ENCODE data around the gene SIGLEC9.

SIGLEC9 gene

DNA sequence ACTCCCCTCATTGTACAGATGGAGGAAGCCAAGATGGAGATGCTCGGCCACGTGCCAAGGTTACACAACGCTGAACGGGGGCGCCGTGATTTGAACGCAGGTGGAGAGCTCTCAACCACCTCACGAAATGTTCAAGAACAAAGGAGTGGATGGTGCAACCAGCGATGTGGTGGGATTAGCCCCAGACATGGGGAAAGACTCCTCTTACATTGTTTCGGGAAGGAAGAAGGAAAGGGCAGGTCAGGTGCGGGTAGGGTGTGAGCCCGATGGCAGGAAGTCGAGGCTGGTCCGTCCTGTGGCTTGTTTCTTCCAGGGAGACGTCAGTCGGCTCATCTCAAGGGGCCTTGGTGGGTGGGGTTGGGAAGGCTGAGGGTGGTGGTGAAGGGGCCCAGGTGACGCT lies 34.9 kb upstream of the SIGLEC9 start:
- TF ChIP-seq, protein P1, sequence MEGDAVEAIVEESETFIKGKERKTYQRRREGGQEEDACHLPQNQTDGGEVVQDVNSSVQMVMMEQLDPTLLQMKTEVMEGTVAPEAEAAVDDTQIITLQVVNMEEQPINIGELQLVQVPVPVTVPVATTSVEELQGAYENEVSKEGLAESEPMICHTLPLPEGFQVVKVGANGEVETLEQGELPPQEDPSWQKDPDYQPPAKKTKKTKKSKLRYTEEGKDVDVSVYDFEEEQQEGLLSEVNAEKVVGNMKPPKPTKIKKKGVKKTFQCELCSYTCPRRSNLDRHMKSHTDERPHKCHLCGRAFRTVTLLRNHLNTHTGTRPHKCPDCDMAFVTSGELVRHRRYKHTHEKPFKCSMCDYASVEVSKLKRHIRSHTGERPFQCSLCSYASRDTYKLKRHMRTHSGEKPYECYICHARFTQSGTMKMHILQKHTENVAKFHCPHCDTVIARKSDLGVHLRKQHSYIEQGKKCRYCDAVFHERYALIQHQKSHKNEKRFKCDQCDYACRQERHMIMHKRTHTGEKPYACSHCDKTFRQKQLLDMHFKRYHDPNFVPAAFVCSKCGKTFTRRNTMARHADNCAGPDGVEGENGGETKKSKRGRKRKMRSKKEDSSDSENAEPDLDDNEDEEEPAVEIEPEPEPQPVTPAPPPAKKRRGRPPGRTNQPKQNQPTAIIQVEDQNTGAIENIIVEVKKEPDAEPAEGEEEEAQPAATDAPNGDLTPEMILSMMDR (IDR thresholded peaks at IDR 0.05; ENCODE audit: low read depth, low read length, missing control alignments) = no peak
- DNase-seq (ENCODE audit: low read depth) = no peak
- H3K4me3 ChIP-seq (ENCODE audit: low read depth, low read length) = no peak overlapping the region
- in situ Hi-C loops (cut with HindIII; ENCODE audit: low sequenced_read_pairs) = no loop called here

DNA sequence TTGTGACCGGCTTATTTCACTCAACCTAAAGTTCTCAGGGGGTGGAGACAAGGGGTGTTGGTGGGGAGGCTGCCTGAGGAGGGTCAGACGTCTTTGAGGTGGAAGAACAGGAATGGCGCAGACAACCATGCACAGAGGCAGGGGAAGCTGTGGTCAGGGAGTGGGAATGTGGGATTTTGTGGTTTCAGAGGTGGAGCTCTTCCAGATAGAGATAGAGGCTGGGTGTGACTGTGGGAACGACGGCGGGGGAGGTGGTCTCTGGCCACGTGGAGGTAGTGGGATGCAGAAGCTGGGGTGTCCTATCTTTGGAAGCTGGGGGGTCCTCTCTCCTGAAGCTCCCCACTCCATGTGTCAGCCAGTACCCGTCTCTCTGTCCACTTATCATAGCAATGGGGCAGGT lies 34.2 kb upstream of the SIGLEC9 start:
- H3K4me3 ChIP-seq (ENCODE audit: low read depth, low read length) = no peak overlapping the region
- DNase-seq (ENCODE audit: low read depth) = no peak
- TF ChIP-seq, protein P1 (IDR thresholded peaks at IDR 0.05; ENCODE audit: low read depth, low read length, missing control alignments) = no peak
- in situ Hi-C loops (cut with HindIII; ENCODE audit: low sequenced_read_pairs) = no loop called here

DNA sequence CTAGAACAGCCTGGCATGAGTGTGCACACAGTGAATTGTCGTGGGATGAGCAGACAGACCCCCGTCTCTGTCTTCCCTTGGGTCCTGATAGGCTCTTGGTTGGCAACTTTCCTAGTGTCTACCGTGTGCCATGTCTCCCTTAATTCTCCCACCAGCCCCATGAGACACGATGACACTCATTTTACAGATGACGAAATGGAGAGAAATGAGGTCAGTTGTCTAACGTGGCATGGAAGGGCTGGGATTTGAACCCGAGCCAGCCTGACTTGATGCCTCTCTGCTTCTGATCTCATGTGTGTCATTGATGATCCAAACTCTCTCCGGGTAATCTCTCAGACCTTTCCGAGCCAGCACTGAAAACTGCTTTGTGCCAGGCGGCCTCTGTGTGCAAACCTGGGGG lies 33.6 kb upstream of the SIGLEC9 start:
- no peak overlapping the region for H3K4me3 ChIP-seq (ENCODE audit: low read depth, low read length)
- in situ Hi-C loops (cut with HindIII; ENCODE audit: low sequenced_read_pairs) = no loop called here
- DNase-seq (ENCODE audit: low read depth) = no peak
- TF ChIP-seq, protein P1 (IDR thresholded peaks at IDR 0.05; ENCODE audit: low read depth, low read length, missing control alignments) = no peak

DNA sequence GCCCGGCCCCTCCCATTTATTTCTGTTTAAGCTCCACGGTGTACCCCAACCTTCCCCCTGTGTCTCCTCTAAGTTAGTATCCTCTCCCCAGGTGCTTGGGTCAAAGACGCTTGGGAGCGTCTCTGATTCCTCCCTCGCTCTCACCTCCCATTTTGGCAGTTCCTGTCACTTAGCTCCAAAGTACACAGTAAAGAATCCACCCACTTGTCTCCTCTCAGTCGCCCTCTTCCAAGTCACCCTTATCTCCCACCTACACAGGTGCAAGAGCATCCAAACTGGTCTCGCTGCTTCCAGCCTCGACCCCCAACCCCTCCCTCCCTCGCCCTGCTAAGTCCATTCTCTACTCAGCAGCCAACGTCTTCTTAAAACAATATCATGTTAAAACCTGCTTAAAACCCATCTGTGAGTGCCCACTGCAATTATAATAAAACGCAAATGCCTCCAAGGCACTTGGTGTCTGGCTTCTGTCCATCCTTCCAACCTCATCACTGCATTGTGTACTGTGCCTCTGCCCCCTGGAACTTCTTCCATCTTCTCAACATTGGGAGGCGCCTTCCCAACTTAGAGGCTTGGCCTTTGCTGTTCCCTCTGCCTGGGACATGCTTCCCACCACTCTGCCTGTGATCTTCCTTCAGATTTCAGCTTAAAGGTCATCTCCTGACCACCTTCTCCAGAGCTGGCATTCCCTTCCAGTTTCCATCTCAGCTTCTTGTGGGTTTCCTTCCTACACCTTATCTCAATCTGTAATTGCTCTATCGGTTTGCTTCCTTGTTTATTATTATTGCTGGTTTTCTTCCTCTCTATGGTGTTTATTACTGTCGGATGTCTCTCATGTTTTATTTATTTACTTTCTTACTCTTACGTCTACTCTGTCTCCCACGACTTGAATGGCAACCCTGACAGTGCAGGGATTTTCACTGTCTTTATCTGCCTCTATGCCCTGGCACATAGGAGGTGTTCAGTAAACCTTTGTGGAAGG lies 32.5 kb upstream of the SIGLEC9 start:
- TF ChIP-seq, protein P1 (IDR thresholded peaks at IDR 0.05; ENCODE audit: low read depth, low read length, missing control alignments) = no peak
- in situ Hi-C loops (cut with HindIII; ENCODE audit: low sequenced_read_pairs) = no loop called here
- no peak for DNase-seq (ENCODE audit: low read depth)
- H3K4me3 ChIP-seq (ENCODE audit: low read depth, low read length) = no peak overlapping the region

DNA sequence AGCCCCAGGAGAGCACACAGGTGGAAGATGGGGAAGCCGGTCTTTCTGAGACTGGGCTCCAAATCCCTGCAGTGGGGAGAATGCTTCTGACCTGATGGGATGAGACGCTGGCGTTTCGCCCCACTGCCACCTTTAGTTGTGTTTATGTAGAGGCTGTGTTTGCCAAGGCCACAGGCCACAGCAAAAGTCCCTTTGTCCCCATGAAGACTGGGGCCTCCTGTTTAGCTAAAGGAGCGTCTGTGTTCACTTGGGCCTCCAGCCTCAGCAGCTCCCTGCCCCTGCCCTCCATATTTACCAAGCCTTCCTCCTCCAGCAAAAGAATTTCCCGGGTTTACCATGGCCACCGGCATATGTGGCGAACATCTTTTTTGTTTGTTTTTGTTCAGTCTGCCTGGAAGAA lies 31.6 kb upstream of the SIGLEC9 start:
- in situ Hi-C loops (cut with HindIII; ENCODE audit: low sequenced_read_pairs) = no loop called here
- DNase-seq (ENCODE audit: low read depth) = no peak
- H3K4me3 ChIP-seq (ENCODE audit: low read depth, low read length) = no peak overlapping the region
- TF ChIP-seq, protein P1 (IDR thresholded peaks at IDR 0.05; ENCODE audit: low read depth, low read length, missing control alignments) = no peak

DNA sequence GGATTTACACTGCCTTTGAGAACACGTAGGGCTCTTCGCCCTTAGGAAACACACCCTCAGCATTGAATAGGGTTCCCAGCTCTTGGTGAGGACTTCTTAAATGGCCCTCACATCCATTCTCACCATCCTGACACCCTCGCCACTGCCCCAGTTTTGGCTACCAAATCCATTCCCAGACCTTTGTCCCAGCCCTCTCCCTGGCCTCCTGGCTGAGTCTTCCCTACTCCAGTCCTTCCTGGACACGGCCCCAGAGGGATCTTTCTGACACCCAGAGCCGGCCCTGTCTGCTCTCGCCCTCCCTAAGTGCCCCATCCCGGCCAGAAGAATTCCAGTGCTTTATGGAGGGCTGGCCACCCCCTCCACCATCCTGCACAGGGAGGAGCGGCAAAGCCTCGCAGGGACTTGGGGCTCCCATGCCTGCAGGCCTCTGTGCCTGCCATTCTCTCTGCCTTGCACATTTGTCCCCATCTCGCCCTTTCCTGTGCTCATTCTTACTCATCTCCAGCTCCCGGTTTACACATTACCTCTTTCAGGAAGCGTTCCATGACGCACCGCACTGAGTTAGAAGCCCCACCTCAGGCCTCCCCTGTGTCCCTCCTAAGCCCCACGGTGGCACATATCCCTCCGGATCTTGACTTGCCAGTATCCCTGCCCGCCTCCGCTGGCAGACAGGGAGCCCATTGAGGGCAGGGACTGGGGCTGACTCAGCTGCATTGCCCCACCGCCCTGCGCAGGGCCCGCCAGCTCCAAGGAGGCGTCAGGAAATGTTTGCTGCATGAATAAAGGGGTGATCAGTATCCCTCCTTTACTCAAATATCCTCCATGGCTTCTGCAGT lies 31.0 kb upstream of the SIGLEC9 start:
- in situ Hi-C loops (cut with HindIII; ENCODE audit: low sequenced_read_pairs) = no loop called here
- DNase-seq (ENCODE audit: low read depth) = no peak
- H3K4me3 ChIP-seq (ENCODE audit: low read depth, low read length) = no peak overlapping the region
- TF ChIP-seq, protein P1 (IDR thresholded peaks at IDR 0.05; ENCODE audit: low read depth, low read length, missing control alignments) = no peak

Measured in astrocyte of the cerebellum (primary cell).